Mesothelial cell of epicardium (in vitro differentiated cells): ENCODE measurements around the gene GGACT. TPM values are rescaled to one million over a fixed set of nuclear protein-coding genes. Genes with fewer than 3 reads are reported as not detected.

ENCODE experiments used
- DNase-seq, 2 experiments: peaks; one replicate each; pipeline ENCODE4 v3.0.0; 2021; ENCODE audit warnings: low spot score in 2 of 2; ENCODE audit not compliant: unreplicated experiment in 2 of 2
- H3K27ac Mint-ChIP-seq: 2 replicates; pipeline ENCODE4 v1.8.0; 2021; ENCODE audit warnings: mixed read lengths
- H3K27me3 Mint-ChIP-seq: 2 replicates; pipeline ENCODE4 v1.8.0; 2021; ENCODE audit warnings: low read depth, mixed read lengths
- H3K36me3 Mint-ChIP-seq: 2 replicates; pipeline ENCODE4 v1.8.0; 2021; ENCODE audit warnings: mixed read lengths
- H3K4me1 Mint-ChIP-seq: 2 replicates; pipeline ENCODE4 v1.8.0; 2021; ENCODE audit warnings: mixed read lengths
- H3K4me3 Mint-ChIP-seq: 2 replicates; pipeline ENCODE4 v1.8.0; 2021; ENCODE audit warnings: mild to moderate bottlenecking, moderate library complexity, mixed read lengths
- H3K9me3 Mint-ChIP-seq: 2 replicates; pipeline ENCODE4 v1.8.0; 2021; ENCODE audit warnings: mixed read lengths
- CTCF ChIP-seq: fragments of 200-600 bp; sonication (generic); IDR thresholded peaks from one replicate; pipeline ENCODE4 v1.5.0; 2021; ENCODE audit warnings: antibody characterized with exemption; ENCODE audit not compliant: unreplicated experiment
- total RNA-seq: library from RNA; stranded (reverse); gene quantifications from 3 replicates; pipeline ENCODE4 v1.2.1, GENCODE V29; 2021

GGACT gene
- total RNA-seq, 1 donor from 2014 or later = 6.6 TPM

- Mint-ChIP-seq H3K36me3 (peaks cover 10% of the 10 kb centered on the region), H3K4me1 (peaks cover 8% of the 10 kb centered on the region)
These were observed 65.2 kb downstream of the GGACT start for GRCh38 chr13:100523411-100523810.

GRCh38 chr13:100522618-100523309 lies 65.8 kb downstream of the GGACT start:
- DNase-seq = no peak
- Mint-ChIP-seq H3K27ac (no peak overlapping the region), H3K9me3 (no peaks in the 10 kb centered on the region), H3K36me3 (peaks cover 5% of the 10 kb centered on the region), H3K27me3 (no peaks in the 10 kb centered on the region), H3K4me1 (peaks cover 8% of the 10 kb centered on the region), H3K4me3 (no peak overlapping the region)
- no peak for TF ChIP-seq CTCF

More at GRCh38 chr13:100523411-100523810, 65.2 kb downstream of the GGACT start:
- TF ChIP-seq CTCF = no peak
- no peak overlapping the region for H3K27ac Mint-ChIP-seq
- no peaks in the 10 kb centered on the region for H3K9me3 Mint-ChIP-seq
- no peaks in the 10 kb centered on the region for H3K27me3 Mint-ChIP-seq
- no peak overlapping the region for H3K4me3 Mint-ChIP-seq
- DNase-seq = no peak

GRCh38 chr13:100521851-100522617 lies 66.6 kb downstream of the GGACT start:
- H3K36me3 Mint-ChIP-seq = peaks cover 3% of the 10 kb centered on the region
- H3K4me3 Mint-ChIP-seq = no peak overlapping the region
- no peak overlapping the region for H3K27ac Mint-ChIP-seq
- H3K27me3 Mint-ChIP-seq = no peaks in the 10 kb centered on the region
- no peaks in the 10 kb centered on the region for H3K9me3 Mint-ChIP-seq
- peaks cover 8% of the 10 kb centered on the region for H3K4me1 Mint-ChIP-seq
- no peak for DNase-seq
- no peak for TF ChIP-seq CTCF

- TF ChIP-seq CTCF = no peak
- peaks cover 3% of the 10 kb centered on the region for H3K36me3 Mint-ChIP-seq
- no peak overlapping the region for H3K4me3 Mint-ChIP-seq
- DNase-seq = no peak
- no peaks in the 10 kb centered on the region for H3K9me3 Mint-ChIP-seq
- H3K27ac Mint-ChIP-seq = no peak overlapping the region
- H3K27me3 Mint-ChIP-seq = no peaks in the 10 kb centered on the region
- H3K4me1 Mint-ChIP-seq = peaks cover 7% of the 10 kb centered on the region
These were observed 67.4 kb downstream of the GGACT start for GRCh38 chr13:100520936-100521850.

- DNase-seq = no peak
- Mint-ChIP-seq H3K27ac (no peak overlapping the region), H3K9me3 (no peaks in the 10 kb centered on the region), H3K36me3 (peaks cover 3% of the 10 kb centered on the region), H3K27me3 (no peaks in the 10 kb centered on the region), H3K4me1 (peaks cover 2% of the 10 kb centered on the region), H3K4me3 (no peak overlapping the region)
- TF ChIP-seq CTCF = no peak
These were observed 69.0 kb downstream of the GGACT start for GRCh38 chr13:100519626-100520025.
